Left lung (tissue), 10 donors: ENCODE data around the gene GSTT4. TPM values are rescaled to one million over a fixed set of nuclear protein-coding genes. Genes with fewer than 3 reads are reported as not detected.

Experiments
- ATAC-seq: fragments of 200-7000 bp; cut with Tn5 transposase; one replicate; pipeline ENCODE4 v1.9.1; 2020; ENCODE audit warnings: moderate library complexity
- DNase-seq, 4 donors: peaks; one replicate each; pipeline ENCODE4 v3.0.0-alpha.2; 2013 to 2020
- H3K27ac ChIP-seq, 2 donors: fragments of 200-600 bp; sonication (generic) in 1 of 2; one replicate each; pipeline versions ENCODE4 v1.5.0 to v1.8.0; 2020 to 2021
- H3K27me3 ChIP-seq, 2 donors: fragments of 200-600 bp; sonication (generic) in 1 of 2; one replicate each; pipeline versions ENCODE4 v1.5.0 to v1.8.0; 2020 to 2021
- H3K36me3 ChIP-seq, 2 donors: fragments of 200-600 bp; sonication (generic) in 1 of 2; one replicate each; pipeline versions ENCODE4 v1.5.0 to v1.8.0; 2020 to 2021
- H3K4me1 ChIP-seq, 2 donors: fragments of 200-600 bp; one replicate each; pipeline ENCODE4 v1.8.0; 2021
- H3K4me3 ChIP-seq, 2 donors: fragments of 200-600 bp; sonication (generic) in 1 of 2; one replicate each; pipeline versions ENCODE4 v1.5.0 to v1.8.0; 2020 to 2021; ENCODE audit warnings: mild to moderate bottlenecking in 1 of 2
- H3K9me3 ChIP-seq, 2 donors: fragments of 200-600 bp; sonication (generic) in 1 of 2; one replicate each; pipeline versions ENCODE4 v1.5.0 to v1.8.0; 2020 to 2021
- CTCF ChIP-seq, 2 donors: fragments of 200-600 bp; sonication (generic) in 1 of 2; IDR thresholded peaks; one replicate each; pipeline versions ENCODE4 v1.5.0 to v1.8.0; 2021; ENCODE audit warnings: antibody characterized with exemption in 2 of 2
- intact Hi-C, 2 donors: fragments of 100-400 bp; cut with DNase I; formaldehyde crosslinking; loops; one replicate each; pipeline versions ENCODE4 v1.11.2 to v1.14.2; 2022
- polyA plus RNA-seq, 6 donors: library from polyadenylated mRNA; unstranded; fragments of 120-200 nt; gene quantifications; one replicate each; pipeline ENCODE4 v1.2.1, GENCODE V29; 2013; ENCODE audit not compliant: insufficient read length in 6 of 6
- total RNA-seq, 2 donors: library from RNA; stranded (reverse); fragmentation: NEBNext Ultra II Directional; extraction: Animal tissue kit (Norgen Biotek cat#: 25700); gene quantifications; one replicate each; pipeline ENCODE4 v1.2.1, GENCODE V29; 2021
- donor health status: DM: no; HTN: yes; CAD: no.
- donor health status: DM: no; HTN: no; CAD: no.

The GSTT4 gene
- total and polyA plus RNA-seq, 8 donors, result 0.07 TPM; not detected in 7

- Histone ChIP-seq H3K4me1 (no peaks in the 10 kb centered on the region), H3K4me3 (no peak overlapping the region), H3K27me3 (no peaks in the 10 kb centered on the region), H3K27ac (no peak overlapping the region), H3K9me3 (no peaks in the 10 kb centered on the region), H3K36me3 (peaks cover 0 to 8% of the 10 kb centered on the region in 2 donors)
- no peak for TF ChIP-seq CTCF (IDR thresholded peaks at IDR 0.05)
- DNase-seq (no peak), ATAC-seq (no peak)
- intact Hi-C loops, result no loop called here
These were observed 20.8 kb upstream of the GSTT4 start for GRCh38 chr22:24026056-24026455.

DNA sequence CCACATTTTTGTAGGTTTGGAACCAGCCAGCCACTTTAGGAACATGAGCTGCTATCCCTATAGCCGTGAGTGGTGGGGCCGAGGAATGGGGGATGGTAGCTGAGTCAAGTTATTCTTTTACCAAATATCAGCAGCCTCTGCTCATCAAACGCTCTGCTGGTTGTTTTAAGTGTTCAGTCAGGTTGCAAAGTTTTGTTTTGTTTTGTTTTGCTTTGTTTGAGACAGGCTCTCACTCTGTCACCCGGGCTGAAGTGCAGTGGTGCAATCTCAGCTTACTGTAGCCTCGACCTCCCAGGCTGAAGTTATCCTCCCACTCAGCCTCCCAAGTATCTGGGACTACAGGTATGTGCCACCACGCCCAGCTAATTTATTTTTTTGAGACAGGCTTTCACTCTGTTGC, 20.2 kb upstream of the GSTT4 start:
- H3K36me3 ChIP-seq, result peaks cover 0 to 8% of the 10 kb centered on the region in 2 donors
- H3K27me3 ChIP-seq, result no peaks in the 10 kb centered on the region
- no peaks in the 10 kb centered on the region for H3K4me1 ChIP-seq
- TF ChIP-seq CTCF (IDR thresholded peaks at IDR 0.05), result no peak
- no peak overlapping the region for H3K27ac ChIP-seq
- ATAC-seq (no peak), DNase-seq (no peak)
- H3K4me3 ChIP-seq, result no peak overlapping the region
- intact Hi-C loops, result no loop called here
- H3K9me3 ChIP-seq, result no peaks in the 10 kb centered on the region

DNA sequence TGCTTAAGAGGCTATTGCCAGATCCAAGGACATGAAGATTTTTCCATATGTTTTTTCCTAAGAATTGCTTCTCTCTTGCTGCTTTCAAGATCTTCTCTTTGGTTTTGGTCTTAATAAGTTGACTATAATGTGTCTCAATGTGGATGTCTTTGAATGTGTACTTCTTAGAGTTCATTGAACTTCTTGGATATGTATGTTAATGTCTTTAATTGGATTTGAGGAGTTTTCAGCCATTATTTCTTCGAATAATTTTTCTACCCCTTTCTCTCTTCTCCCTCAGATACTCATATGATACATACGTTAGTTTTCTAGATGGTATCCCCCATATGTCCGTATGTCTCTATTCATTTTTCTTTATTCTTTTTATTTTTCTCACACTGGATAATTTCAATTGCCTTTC, 19.1 kb upstream of the GSTT4 start:
- ATAC-seq, result no peak
- no peaks in the 10 kb centered on the region for H3K4me1 ChIP-seq

DNA sequence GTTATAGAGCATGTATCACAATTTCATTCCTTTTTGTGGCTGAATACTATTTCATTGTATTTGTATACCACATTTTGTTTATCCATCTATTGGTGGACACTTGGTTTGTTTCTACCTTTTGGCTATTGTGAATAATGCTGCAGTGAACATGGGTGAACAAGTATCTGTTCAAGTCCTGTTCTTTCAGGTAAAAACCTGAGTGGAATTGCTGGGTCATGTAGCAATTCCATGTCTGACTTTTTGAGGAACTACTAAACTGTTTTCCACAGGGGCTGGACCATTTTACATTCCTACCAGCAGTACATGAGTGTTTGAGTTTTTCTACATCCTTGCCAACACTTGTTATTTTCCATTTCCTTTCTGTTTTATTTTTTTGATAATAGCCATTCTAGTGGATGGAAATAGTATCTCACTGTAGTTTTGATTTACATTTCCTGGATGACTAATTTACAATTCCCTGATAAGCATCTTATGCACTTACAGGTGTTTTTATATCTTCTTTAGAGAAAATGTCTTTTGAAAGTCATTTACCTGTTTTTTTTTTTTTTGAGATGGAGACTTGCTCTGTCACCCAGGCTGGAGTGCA, 18.0 kb upstream of the GSTT4 start:
- Histone ChIP-seq H3K36me3 (peaks cover 0 to 8% of the 10 kb centered on the region in 2 donors), H3K9me3 (no peaks in the 10 kb centered on the region), H3K4me3 (no peak overlapping the region), H3K27ac (no peak overlapping the region), H3K4me1 (no peaks in the 10 kb centered on the region), H3K27me3 (no peaks in the 10 kb centered on the region)
- intact Hi-C loops, result no loop called here
- DNase-seq, result no peak
- peak; percentile 33 for ATAC-seq
- peak in 1 of 2 donors; percentile 9 for TF ChIP-seq CTCF (IDR thresholded peaks at IDR 0.05)

More for the DNA sequence above, 19.1 kb upstream of the GSTT4 start:
- DNase-seq, result no peak
- TF ChIP-seq CTCF (IDR thresholded peaks at IDR 0.05), result no peak
- H3K4me3 ChIP-seq, result no peak overlapping the region
- H3K27me3 ChIP-seq, result no peaks in the 10 kb centered on the region
- no peak overlapping the region for H3K27ac ChIP-seq
- H3K36me3 ChIP-seq, result peaks cover 0 to 8% of the 10 kb centered on the region in 2 donors
- H3K9me3 ChIP-seq, result no peaks in the 10 kb centered on the region
- intact Hi-C loops, result no loop called here

DNA sequence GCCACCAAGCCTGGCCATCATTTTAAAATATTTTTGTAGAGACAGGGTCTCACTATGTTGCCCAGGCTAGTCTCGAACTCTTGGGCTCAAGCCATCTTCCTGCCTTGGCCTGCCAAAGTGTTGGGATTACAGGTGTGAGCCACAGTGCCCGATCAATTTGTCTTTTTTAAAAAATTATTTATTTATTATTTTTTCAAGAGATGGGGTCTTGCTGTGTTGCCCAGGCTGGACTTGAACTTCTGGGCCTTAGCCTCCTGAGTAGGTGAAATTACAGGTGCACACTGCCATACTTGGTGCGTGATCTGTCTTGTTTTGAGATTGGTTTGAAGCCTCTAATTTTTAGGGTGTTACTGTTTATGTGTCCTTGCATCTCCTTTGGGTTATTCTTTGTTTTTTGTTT, 16.1 kb upstream of the GSTT4 start:
- Histone ChIP-seq H3K4me1 (no peaks in the 10 kb centered on the region), H3K36me3 (peaks cover 0 to 15% of the 10 kb centered on the region in 2 donors), H3K27me3 (no peaks in the 10 kb centered on the region), H3K27ac (no peak overlapping the region), H3K4me3 (no peak overlapping the region), H3K9me3 (no peaks in the 10 kb centered on the region)
- DNase-seq, result no peak
- TF ChIP-seq CTCF (IDR thresholded peaks at IDR 0.05), result no peak
- no peak for ATAC-seq
- intact Hi-C loops, result no loop called here
